Ishikawa (cell line): ENCODE data around the gene TELO2.

Experiments
- CEBPB ChIP-seq: IDR thresholded peaks from 2 replicates; pipeline ENCODE4 v1.6.1; 2012
- CREB1 ChIP-seq: IDR thresholded peaks from 2 replicates; pipeline ENCODE4 v1.6.1; 2012; ENCODE audit warnings: low read depth
- EGR1 ChIP-seq: IDR thresholded peaks from 2 replicates; pipeline ENCODE4 v1.6.1; 2012
- EP300 ChIP-seq: IDR thresholded peaks from 2 replicates; pipeline ENCODE4 v1.6.1; 2012; ENCODE audit warnings: borderline replicate concordance
- FOXM1 ChIP-seq: IDR thresholded peaks from 2 replicates; pipeline ENCODE4 v1.6.1; 2012; ENCODE audit warnings: low read depth, borderline replicate concordance
- NFIC ChIP-seq: IDR thresholded peaks from 2 replicates; pipeline ENCODE4 v1.6.1; 2012
- RAD21 ChIP-seq: IDR thresholded peaks from 2 replicates; pipeline ENCODE4 v1.6.1; 2012; ENCODE audit warnings: low read depth
- REST ChIP-seq: IDR thresholded peaks from 2 replicates; pipeline ENCODE4 v1.6.1; 2012; ENCODE audit warnings: low read depth, mild to moderate bottlenecking
- TAF1 ChIP-seq: IDR thresholded peaks from 2 replicates; pipeline ENCODE4 v1.6.1; 2012; ENCODE audit warnings: low read depth, mild to moderate bottlenecking
- TCF12 ChIP-seq: IDR thresholded peaks from 2 replicates; pipeline ENCODE4 v1.6.1; 2012; ENCODE audit warnings: low read depth
- TEAD4 ChIP-seq: IDR thresholded peaks from 2 replicates; pipeline ENCODE4 v1.6.1; 2012
- YY1 ChIP-seq: IDR thresholded peaks from 2 replicates; pipeline ENCODE4 v1.6.1; 2012; ENCODE audit warnings: low read depth
- ZBTB7A ChIP-seq: IDR thresholded peaks from 2 replicates; pipeline ENCODE4 v1.6.1; 2012; ENCODE audit warnings: low read depth
- TF ChIP-seq, protein P1 (sequence below): IDR thresholded peaks from 2 replicates; pipeline ENCODE4 v1.6.1; 2012
- TF ChIP-seq, protein P2 (sequence below): IDR thresholded peaks from 2 replicates; pipeline ENCODE4 v1.6.1; 2012

Gene TELO2

GRCh38 chr16:1545044-1546040, 52.2 kb downstream of the TELO2 start:
- TF ChIP-seq CREB1 (no peak), EP300 (no peak), ZBTB7A (no peak), FOXM1 (no peak), TEAD4 (no peak), CEBPB (no peak), TCF12 (no peak), REST (no peak), EGR1 (no peak), NFIC (no peak), YY1 (no peak), TAF1 (no peak), RAD21 (no peak)
- TF ChIP-seq, protein P1, sequence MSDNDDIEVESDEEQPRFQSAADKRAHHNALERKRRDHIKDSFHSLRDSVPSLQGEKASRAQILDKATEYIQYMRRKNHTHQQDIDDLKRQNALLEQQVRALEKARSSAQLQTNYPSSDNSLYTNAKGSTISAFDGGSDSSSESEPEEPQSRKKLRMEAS = no peak
- TF ChIP-seq, protein P2, sequence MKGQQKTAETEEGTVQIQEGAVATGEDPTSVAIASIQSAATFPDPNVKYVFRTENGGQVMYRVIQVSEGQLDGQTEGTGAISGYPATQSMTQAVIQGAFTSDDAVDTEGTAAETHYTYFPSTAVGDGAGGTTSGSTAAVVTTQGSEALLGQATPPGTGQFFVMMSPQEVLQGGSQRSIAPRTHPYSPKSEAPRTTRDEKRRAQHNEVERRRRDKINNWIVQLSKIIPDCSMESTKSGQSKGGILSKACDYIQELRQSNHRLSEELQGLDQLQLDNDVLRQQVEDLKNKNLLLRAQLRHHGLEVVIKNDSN = no peak

DNA sequence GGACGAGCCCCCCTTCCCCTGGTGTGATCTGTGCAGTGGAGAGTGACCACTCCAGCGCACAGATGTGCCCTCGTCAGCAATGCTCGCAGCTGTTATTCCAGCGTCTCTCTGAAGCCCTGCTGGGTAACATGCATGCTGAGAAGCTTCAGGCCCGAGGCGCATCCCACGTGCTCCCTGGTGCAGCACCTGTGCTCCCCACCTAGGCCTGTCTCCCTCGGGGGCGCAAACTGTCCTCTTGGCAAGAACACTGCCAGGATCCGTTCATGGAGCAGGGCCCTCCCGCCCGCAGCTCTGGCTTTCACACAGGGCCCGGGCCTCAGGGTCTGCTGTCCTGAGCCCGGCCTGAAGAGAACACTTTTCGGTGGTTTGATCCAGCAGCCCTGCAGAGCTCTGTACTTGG, 53.3 kb downstream of the TELO2 start:
- TF ChIP-seq REST (no peak), TEAD4 (no peak), TAF1 (no peak), FOXM1 (no peak), RAD21 (no peak), CEBPB (no peak), CREB1 (no peak), NFIC (no peak)
- TF ChIP-seq, protein P1 = no peak

GRCh38 chr16:1548233-1548632, 55.1 kb downstream of the TELO2 start:
- TF ChIP-seq TCF12 = no peak
- TF ChIP-seq EP300 = no peak
- TF ChIP-seq TEAD4 = no peak
- TF ChIP-seq ZBTB7A = no peak
- TF ChIP-seq NFIC = no peak
- TF ChIP-seq, protein P2 = no peak
- TF ChIP-seq YY1 = no peak
- TF ChIP-seq REST = no peak
- no peak for TF ChIP-seq TAF1
- TF ChIP-seq, protein P1 = no peak

- TF ChIP-seq YY1 = no peak
- TF ChIP-seq, protein P2 = no peak
- no peak for TF ChIP-seq ZBTB7A
Measured at GRCh38 chr16:1548727-1549126, 55.6 kb downstream of the TELO2 start.
